Activated gamma-delta T cell treated with anti-CD3 and anti-CD28 coated beads, Interleukin-2, amount 50 U/mL, for 16 hours (primary cell): Measurements from ENCODE around the gene CASP10.

Experiments used
- DNase-seq: peaks from one replicate; pipeline ENCODE4 v3.0.0-alpha.2; 2020; ENCODE audit warnings: low read depth

Gene CASP10

GRCh38 chr2:201196803-201197202, 13.9 kb downstream of the CASP10 start:
- no peak for DNase-seq

- DNase-seq, result no peak
These were observed 14.8 kb downstream of the CASP10 start for GRCh38 chr2:201197781-201198180.

- no peak for DNase-seq
These were observed 16.9 kb downstream of the CASP10 start for GRCh38 chr2:201199847-201200246.

GRCh38 chr2:201200345-201200744, 17.4 kb downstream of the CASP10 start:
- no peak for DNase-seq

- no peak for DNase-seq
These were observed 18.4 kb downstream of the CASP10 start for GRCh38 chr2:201201371-201201770.

- no peak for DNase-seq
These were observed 21.1 kb downstream of the CASP10 start for GRCh38 chr2:201203916-201204654.

- no peak for DNase-seq
These were observed 21.9 kb downstream of the CASP10 start for GRCh38 chr2:201204655-201205514.

- no peak for DNase-seq
These were observed 22.5 kb downstream of the CASP10 start for GRCh38 chr2:201205515-201205849.

GRCh38 chr2:201208563-201209252, 25.8 kb downstream of the CASP10 start:
- DNase-seq, result no peak

- DNase-seq, result no peak
These were observed 33.0 kb downstream of the CASP10 start for GRCh38 chr2:201215963-201216362.

- no peak for DNase-seq
These were observed 34.0 kb downstream of the CASP10 start for GRCh38 chr2:201216918-201217317.

- no peak for DNase-seq
These were observed 35.8 kb downstream of the CASP10 start for GRCh38 chr2:201218780-201219179.

- no peak for DNase-seq
These were observed 36.6 kb downstream of the CASP10 start for GRCh38 chr2:201219328-201220096.

- no peak for DNase-seq
These were observed 37.2 kb downstream of the CASP10 start for GRCh38 chr2:201220102-201220570.

- DNase-seq, result no peak
These were observed 40.4 kb downstream of the CASP10 start for GRCh38 chr2:201223089-201224073.

- DNase-seq, result no peak
These were observed 45.5 kb downstream of the CASP10 start for GRCh38 chr2:201228271-201228911.

- DNase-seq, result no peak
These were observed 46.0 kb downstream of the CASP10 start for GRCh38 chr2:201228912-201229290.

- peak; percentile 88 for DNase-seq
These were observed 49.0 kb downstream of the CASP10 start for GRCh38 chr2:201231781-201232466.

- DNase-seq, result no peak
These were observed 49.5 kb downstream of the CASP10 start for GRCh38 chr2:201232467-201232815.
